HCT116 (cell line): ENCODE measurements around the gene OR2V2. TPM values are rescaled to one million over a fixed set of nuclear protein-coding genes. Genes with fewer than 3 reads are reported as not detected.
A peak's percentile ranks its signal among the peaks of the same experiment; 100 is the strongest.

Experiments
- ATAC-seq: fragments of 200-7000 bp; cut with Tn5 transposase; 2 replicates; pipeline ENCODE4 v1.9.1; 2020; ENCODE audit warnings: mild to moderate bottlenecking, moderate library complexity
- BruUV-seq: library from RNA; stranded (reverse); fragments of 400-500 nt; replicated peaks from 2 replicates; lab custom pipeline; 2021; lab: Mats Ljungman, UMichigan
- CTCF ChIA-PET: fragments of 300-600 bp; sonication (Branson Sonifier 250); formaldehyde crosslinking; loops from one replicate; lab custom pipeline; 2021; ENCODE audit warnings: antibody characterized with exemption; lab: Charles Lee
- POLR2A ChIA-PET: fragments of 300-600, 350-600 bp; sonication (Branson Sonifier 250); formaldehyde crosslinking; loops from one replicate; lab custom pipeline; 2021; ENCODE audit warnings: antibody characterized with exemption; lab: Charles Lee
- RAD21 ChIA-PET, 2 experiments: fragments of 300-600 bp; sonication (Branson Sonifier 250); formaldehyde crosslinking; loops; one replicate each; lab custom pipeline; 2023; ENCODE audit warnings: low total read pairs in 2 of 2; ENCODE audit not compliant: uncharacterized antibody in 2 of 2, unreplicated experiment in 2 of 2, low non-redundant PET in 1 of 2; lab: Charles Lee
- DNase-seq: peaks from one replicate; pipeline ENCODE4 v3.0.0-alpha.2; 2010; ENCODE audit warnings: low read depth, low spot score
- H2AFZ ChIP-seq: fragments of 200-600 bp; shearing (Covaris generic), sonication (generic); 2 replicates; pipeline ENCODE4 v1.6.1; 2017; ENCODE audit warnings: low read depth, mixed run types, mixed read lengths, antibody characterized with exemption, low read length; ENCODE audit not compliant: poor library complexity, severe bottlenecking
- H3K27ac ChIP-seq: 2 replicates; pipeline ENCODE4 v1.5.1; 2012; ENCODE audit warnings: low read depth, low read length
- H3K27me3 ChIP-seq: fragments of 200-600 bp; sonication (generic); 2 replicates; pipeline ENCODE4 v1.6.1; 2016; ENCODE audit warnings: mixed run types, low read length, mixed read lengths; ENCODE audit not compliant: insufficient read depth
- H3K36me3 ChIP-seq, 2 experiments: fragments of 200-500 bp in 1 of 2; fragments of 200-600 bp in 1 of 2; sonication (Bioruptor generic) in 1 of 2; sonication (generic) in 1 of 2; 2 replicates each; pipeline versions ENCODE4 v1.5.1 to v1.6.1; 2014 to 2016; ENCODE audit warnings: low read length in 2 of 2, inconsistent platforms in 1 of 2, mixed read lengths in 1 of 2, mixed run types in 1 of 2; ENCODE audit not compliant: insufficient read depth in 2 of 2, control insufficient read depth in 1 of 2
- H3K4me1 ChIP-seq, 2 experiments: fragments of 200-600 bp in 1 of 2; sonication (generic) in 1 of 2; 2 replicates each; pipeline versions ENCODE4 v1.5.1 to v1.6.1; 2012 to 2017; ENCODE audit warnings: low read length in 2 of 2, inconsistent platforms in 1 of 2, mild to moderate bottlenecking in 1 of 2, mixed read lengths in 1 of 2, mixed run types in 1 of 2, moderate library complexity in 1 of 2; ENCODE audit not compliant: insufficient read depth in 2 of 2, control insufficient read depth in 1 of 2
- H3K4me2 ChIP-seq: fragments of 200-600 bp; sonication (generic); 2 replicates; pipeline ENCODE4 v1.6.1; 2017; ENCODE audit warnings: mixed run types, low read length, mixed read lengths
- H3K4me3 ChIP-seq, 2 experiments: fragments of 200-600 bp in 1 of 2; sonication (generic) in 1 of 2; replicated peaks in 1 of 2; 2 replicates each; pipeline ENCODE4 v1.5.1; 2011 to 2016; ENCODE audit warnings: low read length in 2 of 2, control low read depth in 1 of 2, low read depth in 1 of 2, mild to moderate bottlenecking in 1 of 2, mixed read lengths in 1 of 2, mixed run types in 1 of 2
- H3K79me2 ChIP-seq: fragments of 200-600 bp; sonication (generic); 2 replicates; pipeline ENCODE4 v1.6.1; 2017; ENCODE audit warnings: mild to moderate bottlenecking, mixed run types, low read length, moderate library complexity, mixed read lengths; ENCODE audit not compliant: insufficient read depth
- H3K9ac ChIP-seq: fragments of 200-600 bp; sonication (generic); 2 replicates; pipeline ENCODE4 v1.6.1; 2016; ENCODE audit warnings: low read length, mixed read lengths
- H3K9me2 ChIP-seq: fragments of 200-600 bp; sonication (generic), shearing (Covaris generic); 2 replicates; pipeline ENCODE4 v1.6.1; 2017; ENCODE audit warnings: mixed run types, mild to moderate bottlenecking, moderate library complexity; ENCODE audit not compliant: insufficient read depth
- H3K9me3 ChIP-seq, 2 experiments: fragments of 200-500 bp in 1 of 2; fragments of 200-600 bp in 1 of 2; sonication (Bioruptor generic) in 1 of 2; sonication (generic) in 1 of 2; 2 replicates each; pipeline ENCODE4 v1.6.1; 2014 to 2017; ENCODE audit warnings: low read length in 2 of 2, mixed read lengths in 2 of 2, inconsistent platforms in 1 of 2, low read depth in 1 of 2, mild to moderate bottlenecking in 1 of 2, mixed run types in 1 of 2, moderate library complexity in 1 of 2; ENCODE audit not compliant: control insufficient read depth in 1 of 2, insufficient read depth in 1 of 2
- H4K20me1 ChIP-seq: fragments of 200-600 bp; sonication (generic), shearing (Covaris generic); 2 replicates; pipeline ENCODE4 v1.6.1; 2017; ENCODE audit warnings: mixed run types, mild to moderate bottlenecking, moderate library complexity; ENCODE audit not compliant: insufficient read depth
- EZH2phosphoT487 ChIP-seq: fragments of 200-600 bp; IDR thresholded peaks from 2 replicates; pipeline ENCODE4 v1.6.1; 2018; ENCODE audit warnings: antibody characterized with exemption, borderline replicate concordance
- FOSL1 ChIP-seq: IDR thresholded peaks from 2 replicates; pipeline ENCODE4 v1.6.1; 2012; ENCODE audit warnings: low read depth
- JUND ChIP-seq: IDR thresholded peaks from 2 replicates; pipeline ENCODE4 v1.6.1; 2012
- POLR2A ChIP-seq: IDR thresholded peaks from 2 replicates; pipeline ENCODE4 v1.7.0; 2011; ENCODE audit warnings: borderline replicate concordance; ENCODE audit not compliant: insufficient read depth, insufficient read length; ENCODE audit errors: extremely low read depth
- POLR2AphosphoS5 ChIP-seq: IDR thresholded peaks from 2 replicates; pipeline ENCODE4 v1.6.1; 2011; ENCODE audit warnings: mild to moderate bottlenecking, low read depth, low read length, moderate library complexity
- RAD21 ChIP-seq: IDR thresholded peaks from 2 replicates; pipeline ENCODE4 v1.6.1; 2012; ENCODE audit warnings: low read depth, mild to moderate bottlenecking
- SIN3A ChIP-seq: IDR thresholded peaks from 2 replicates; pipeline ENCODE4 v1.6.1; 2012; ENCODE audit warnings: low read depth
- SP1 ChIP-seq: IDR thresholded peaks from 2 replicates; pipeline ENCODE4 v1.6.1; 2012; ENCODE audit warnings: low read depth
- SRF ChIP-seq: IDR thresholded peaks from 2 replicates; pipeline ENCODE4 v1.6.1; 2012; ENCODE audit warnings: low read depth
- TCF7L2 ChIP-seq: IDR thresholded peaks from 2 replicates; pipeline ENCODE4 v1.7.0; 2011; ENCODE audit warnings: borderline replicate concordance, inconsistent platforms; ENCODE audit not compliant: insufficient read depth, insufficient read length; ENCODE audit errors: extremely low read depth
- YY1 ChIP-seq: IDR thresholded peaks from 2 replicates; pipeline ENCODE4 v1.6.1; 2011; ENCODE audit warnings: low read length, low read depth, moderate library complexity, mild to moderate bottlenecking; ENCODE audit not compliant: insufficient replicate concordance; ENCODE audit errors: extremely low read depth
- ZBTB33 ChIP-seq: IDR thresholded peaks from 2 replicates; pipeline ENCODE4 v1.6.1; 2011; ENCODE audit warnings: mild to moderate bottlenecking, low read length, moderate library complexity; ENCODE audit not compliant: insufficient replicate concordance; ENCODE audit errors: extremely low read depth
- ZFX ChIP-seq: fragments of 450-650 bp; IDR thresholded peaks from 2 replicates; pipeline ENCODE4 v1.6.1; 2017
- ZNF274 ChIP-seq: fragments of 200-500 bp; sonication (Bioruptor generic); IDR thresholded peaks from 2 replicates; pipeline ENCODE4 v1.6.1; 2014; ENCODE audit warnings: mild to moderate bottlenecking, low read depth, low read length, inconsistent platforms
- intact Hi-C: fragments of 100-400 bp; cut with micrococcal nuclease; formaldehyde crosslinking; loops from 2 replicates; pipeline ENCODE4 v1.10.0; 2022
- total RNA-seq: library from RNA; stranded (reverse); gene quantifications from one replicate; pipeline ENCODE4 v1.2.1, GENCODE V29; 2021; ENCODE audit not compliant: unreplicated experiment
- TF ChIP-seq, protein P1 (sequence below): IDR thresholded peaks from 2 replicates; pipeline ENCODE4 v1.6.1; 2012

The OR2V2 gene
- total RNA-seq, 1 experiment from 2014 or later, result not detected

- Histone ChIP-seq H3K9me2 (no peaks in the 10 kb centered on the region), H3K9ac (peak overlapping the region; percentile 78)
- DNase-seq, result no peak
- TF ChIP-seq POLR2A, result peak; percentile 19
- no peak for TF ChIP-seq SIN3A
- TF ChIP-seq, all 23 proteins: peak for 1
- Histone ChIP-seq H4K20me1 (no peaks in the 10 kb centered on the region), H3K4me2 (peak overlapping the region; percentile 94), H3K27me3 (no peaks in the 10 kb centered on the region), H3K4me1 (peaks cover 12 to 40% of the 10 kb centered on the region in 2 experiments), H3K27ac (peak overlapping the region; percentile 93), H2AFZ (no peak overlapping the region), H3K4me3 (peak overlapping the region; percentile 70 to 73), H3K79me2 (no peaks in the 10 kb centered on the region; the same call in 1 of the 2 replicates), H3K9me3 (no peaks in the 10 kb centered on the region), H3K36me3 (no peaks in the 10 kb centered on the region)
- intact Hi-C loops, result no loop called here
- ChIA-PET POLR2A (interaction anchor here (0.8 to 4.3 kb wide), 6 partner anchors 12 to 34 kb away, joined by 3 to 41 read pairs (median 8); partner anchors contain the start of gene TRIM41), RAD21 (interaction anchor here in 1 of 2 experiments (1.2 kb wide), 1 partner anchor 8 kb away, joined by 6 read pairs; no protein-coding TSS in a partner anchor), CTCF (interaction anchor here (1.4 kb wide), 1 partner anchor 13 kb away, joined by 4 read pairs; no protein-coding TSS in a partner anchor)
- no TSS peak for BruUV-seq
- peak; percentile 26 for ATAC-seq
These were observed 56.9 kb downstream of the OR2V2 start for GRCh38 chr5:181204113-181204825.

- H3K36me3 ChIP-seq, result no peaks in the 10 kb centered on the region
- H3K4me1 ChIP-seq, result peaks cover 19 to 48% of the 10 kb centered on the region in 2 experiments
- H3K27me3 ChIP-seq, result no peaks in the 10 kb centered on the region
- no peak within 1 kb of the TSS for H2AFZ ChIP-seq
- no peaks in the 10 kb centered on the region for H3K9me2 ChIP-seq
- H3K9me3 ChIP-seq, result no peaks in the 10 kb centered on the region
- ATAC-seq, result peak; percentile 39
- H3K4me2 ChIP-seq, result peak within 1 kb of the TSS; percentile 94
- peak within 1 kb of the TSS; percentile 70 to 73 for H3K4me3 ChIP-seq
- intact Hi-C loops, result loop anchor here (1.0 kb wide), 1 partner anchor 14 kb away; no protein-coding TSS in a partner anchor
- ChIA-PET RAD21 (interaction anchor here in 1 of 2 experiments (0.7 to 1.2 kb wide), 2 partner anchors 8 to 30 kb away, joined by 3 to 6 read pairs; no protein-coding TSS in a partner anchor), POLR2A (interaction anchor here (0.6 to 4.3 kb wide), 7 partner anchors 8 to 1316 kb away, joined by 3 to 41 read pairs (median 5); partner anchors contain the start of gene TRIM41), CTCF (interaction anchor here (1.4 kb wide), 1 partner anchor 13 kb away, joined by 4 read pairs; no protein-coding TSS in a partner anchor)
- H3K9ac ChIP-seq, result peak within 1 kb of the TSS; percentile 78
- H3K27ac ChIP-seq, result peak within 1 kb of the TSS; percentile 93
- H3K79me2 ChIP-seq, result no peaks in the 10 kb centered on the region; the same call in 1 of the 2 replicates
- no peak for DNase-seq
- BruUV-seq, result no TSS peak
- H4K20me1 ChIP-seq, result no peaks in the 10 kb centered on the region
- TF ChIP-seq, protein P1, sequence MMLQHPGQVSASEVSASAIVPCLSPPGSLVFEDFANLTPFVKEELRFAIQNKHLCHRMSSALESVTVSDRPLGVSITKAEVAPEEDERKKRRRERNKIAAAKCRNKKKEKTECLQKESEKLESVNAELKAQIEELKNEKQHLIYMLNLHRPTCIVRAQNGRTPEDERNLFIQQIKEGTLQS, result no peak
- TF ChIP-seq ZNF274, result no peak
- TF ChIP-seq YY1, result peak; percentile 77
- TF ChIP-seq JUND, result no peak
- no peak for TF ChIP-seq SRF
- peak; percentile 18 for TF ChIP-seq TCF7L2
- peak; percentile 70 for TF ChIP-seq ZFX
- no peak for TF ChIP-seq ZBTB33
- TF ChIP-seq FOSL1, result no peak
- peak; percentile 90 for TF ChIP-seq POLR2AphosphoS5
- no peak for TF ChIP-seq EZH2phosphoT487
- no peak for TF ChIP-seq RAD21
- TF ChIP-seq SIN3A, result no peak
- no peak for TF ChIP-seq SP1
These were observed 57.7 kb downstream of the OR2V2 start, which contains the start of gene TRIM7 for GRCh38 chr5:181204826-181205760. TSS of gene TRIM7 (minus strand) at chr5:181205196. CDS start at chr5:181205110, 86 bp downstream.
